NCI-H146 (cell line): ENCODE data around the gene SNAPC4.
"Not testable (repeated sequence)": the region's sequence is repeated elsewhere in the genome, so short reads cannot be mapped to it uniquely, and the experiment has no call there.

Source experiments
- DNase-seq: peaks from one replicate; lab custom pipeline; 2025; lab: John Stamatoyannopoulos, UW

The SNAPC4 gene

GRCh38 chr9:136432591-136432990, 32.6 kb upstream of the SNAPC4 start:
- no peak for DNase-seq

GRCh38 chr9:136431782-136432350, 31.9 kb upstream of the SNAPC4 start:
- DNase-seq = no peak

DNA sequence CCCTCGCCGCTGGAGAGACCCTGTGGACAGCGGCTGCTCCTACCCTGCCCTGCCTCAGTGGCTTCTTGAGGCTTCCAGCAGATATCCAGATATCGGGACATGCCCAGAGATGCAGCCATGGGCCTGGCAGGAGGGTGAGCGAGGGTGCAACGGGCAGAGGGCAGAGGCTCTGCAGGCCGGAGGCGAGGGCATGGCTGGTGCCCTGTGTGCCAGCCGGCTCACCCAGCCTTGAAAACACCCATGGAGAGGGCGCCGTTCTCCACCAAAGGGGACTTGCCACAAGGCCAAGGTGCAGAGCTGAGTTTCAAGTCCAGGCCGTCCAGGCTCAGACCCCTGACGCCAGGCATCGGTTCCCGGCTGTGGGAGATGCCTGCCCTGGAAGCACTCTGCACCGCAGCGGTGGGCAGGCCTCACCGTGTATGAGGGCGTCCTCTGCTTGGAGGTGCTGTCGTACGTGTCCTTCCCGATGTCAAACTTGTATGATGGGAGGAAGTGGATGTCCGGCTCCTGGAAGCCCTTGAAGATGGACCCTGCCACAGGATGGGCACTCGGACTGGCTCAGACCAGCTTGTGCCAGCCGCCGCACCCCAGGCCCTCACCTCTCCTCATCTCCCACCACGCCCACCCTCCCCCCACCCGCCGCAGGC, 30.7 kb upstream of the SNAPC4 start:
- no peak for DNase-seq

GRCh38 chr9:136429683-136430491, 29.9 kb upstream of the SNAPC4 start:
- DNase-seq = no peak

GRCh38 chr9:136429075-136429628, 29.2 kb upstream of the SNAPC4 start:
- no peak for DNase-seq

GRCh38 chr9:136426787-136427186, 26.8 kb upstream of the SNAPC4 start:
- no peak for DNase-seq

DNA sequence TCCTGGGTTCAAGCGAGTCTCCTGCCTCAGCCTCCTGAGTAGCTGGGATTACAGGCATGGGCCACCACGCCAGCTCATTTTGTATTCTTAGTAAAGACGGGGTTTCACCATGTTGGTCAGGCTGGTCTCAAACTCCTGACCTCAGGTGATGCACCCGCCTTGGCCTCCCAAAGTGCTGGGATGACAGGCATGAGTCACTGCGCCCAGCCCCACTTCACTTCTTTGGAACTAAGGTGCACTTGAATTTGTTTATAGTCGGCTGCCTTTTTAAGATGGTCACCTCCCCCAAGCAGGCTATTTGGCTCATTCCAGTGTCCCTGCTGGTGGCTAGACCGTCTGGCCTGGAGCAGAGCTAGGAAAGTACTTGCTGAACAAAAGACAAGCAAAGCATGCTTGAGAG, 25.4 kb upstream of the SNAPC4 start:
- DNase-seq = not testable (repeated sequence)

GRCh38 chr9:136424750-136425362, 24.9 kb upstream of the SNAPC4 start:
- DNase-seq = no peak

GRCh38 chr9:136423432-136424146, 23.6 kb upstream of the SNAPC4 start:
- no peak for DNase-seq

GRCh38 chr9:136422876-136423275, 22.9 kb upstream of the SNAPC4 start:
- no peak for DNase-seq

- no peak for DNase-seq
These were observed 21.8 kb upstream of the SNAPC4 start for GRCh38 chr9:136421791-136422190.

DNA sequence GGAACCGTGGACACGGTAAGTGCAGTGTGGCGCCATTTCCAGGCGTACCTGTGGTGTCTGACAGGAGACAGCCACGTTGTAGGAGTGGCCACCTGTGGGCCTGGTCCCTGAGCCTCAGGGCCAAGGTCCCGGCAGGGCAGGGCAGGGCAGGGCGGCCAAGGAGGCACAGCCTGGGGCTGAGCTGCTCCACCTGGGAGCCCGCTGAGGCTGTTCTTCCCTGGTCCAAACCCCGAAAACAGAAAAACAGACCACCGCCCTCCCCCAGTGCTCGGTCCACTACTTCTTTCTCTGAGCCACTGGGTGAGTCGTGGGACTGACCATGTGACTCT, 19.1 kb upstream of the SNAPC4 start:
- no peak for DNase-seq

GRCh38 chr9:136418182-136419091, 18.5 kb upstream of the SNAPC4 start:
- no peak for DNase-seq

GRCh38 chr9:136416914-136417313, 16.9 kb upstream of the SNAPC4 start:
- no peak for DNase-seq

GRCh38 chr9:136416427-136416826, 16.5 kb upstream of the SNAPC4 start:
- DNase-seq = no peak

- DNase-seq = no peak
These were observed 13.0 kb upstream of the SNAPC4 start for GRCh38 chr9:136412962-136413361.

DNA sequence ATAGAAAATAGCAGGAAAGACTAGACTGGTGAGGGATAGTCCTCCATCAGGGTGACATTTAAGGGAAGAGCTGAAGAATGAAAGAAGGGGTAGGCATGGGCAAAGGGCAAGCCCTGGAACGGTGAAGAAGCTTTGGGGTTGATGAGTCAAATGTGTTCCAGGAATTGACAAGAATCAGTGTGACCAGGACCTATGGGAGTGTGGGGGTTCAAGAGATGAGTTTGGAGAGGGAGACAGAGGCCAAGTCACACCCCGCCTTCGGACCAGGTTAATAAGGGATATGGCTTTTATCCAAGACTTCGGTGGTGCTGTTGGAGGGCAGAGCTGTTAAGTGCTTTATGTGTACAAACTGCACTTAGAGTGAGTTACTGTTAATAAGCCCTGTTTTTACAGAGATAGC, 11.4 kb upstream of the SNAPC4 start:
- DNase-seq = no peak

DNA sequence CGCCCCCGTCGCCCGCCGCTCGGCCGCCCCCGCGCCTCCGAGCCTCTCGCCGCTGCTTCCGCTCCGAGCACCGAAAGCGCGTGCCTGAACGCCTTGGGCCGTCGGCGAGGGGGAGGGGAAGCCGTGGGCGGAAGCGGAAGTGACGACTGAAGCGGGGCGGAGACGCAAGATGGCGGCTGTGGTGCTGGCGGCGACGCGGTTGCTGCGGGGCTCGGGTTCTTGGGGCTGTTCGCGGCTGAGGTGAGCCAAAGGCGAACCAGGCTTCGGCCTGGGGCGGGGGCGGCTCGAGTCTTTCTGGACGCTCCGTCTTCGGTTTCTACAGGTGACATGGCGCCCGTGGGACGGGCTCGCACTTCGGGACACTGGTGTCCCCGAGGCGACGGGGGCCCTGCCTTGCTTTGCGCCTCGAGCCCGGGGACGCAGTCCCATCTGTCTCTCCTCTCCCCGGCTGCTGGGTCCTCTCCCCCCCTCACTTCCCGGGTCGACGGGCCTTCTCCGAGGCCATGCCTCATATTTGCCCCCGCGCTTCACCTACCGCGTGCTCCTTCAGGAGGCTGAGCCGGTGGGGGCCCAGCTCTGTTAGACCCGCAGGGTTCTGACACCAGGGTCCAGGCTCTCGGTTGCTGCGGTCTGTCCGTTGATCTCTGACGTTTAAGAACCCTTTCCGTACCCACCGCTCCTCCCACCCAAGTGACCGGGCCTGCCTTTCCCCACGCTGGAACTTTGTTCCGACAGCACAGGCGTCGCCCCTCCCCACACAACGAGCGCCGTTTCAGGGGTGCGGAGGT, 10.7 kb upstream of the SNAPC4 start, which contains the start of the genes ENTR1 and PMPCA:
TSS of gene ENTR1 (minus strand) at position 115 of the 788 bp plus-strand sequence. CDS start 217 bp downstream, outside the sequence.
TSS of gene PMPCA (plus strand) at position 159 of the 788 bp plus-strand sequence. CDS start at position 170, 11 bp downstream.
- peak; percentile 82 for DNase-seq

DNA sequence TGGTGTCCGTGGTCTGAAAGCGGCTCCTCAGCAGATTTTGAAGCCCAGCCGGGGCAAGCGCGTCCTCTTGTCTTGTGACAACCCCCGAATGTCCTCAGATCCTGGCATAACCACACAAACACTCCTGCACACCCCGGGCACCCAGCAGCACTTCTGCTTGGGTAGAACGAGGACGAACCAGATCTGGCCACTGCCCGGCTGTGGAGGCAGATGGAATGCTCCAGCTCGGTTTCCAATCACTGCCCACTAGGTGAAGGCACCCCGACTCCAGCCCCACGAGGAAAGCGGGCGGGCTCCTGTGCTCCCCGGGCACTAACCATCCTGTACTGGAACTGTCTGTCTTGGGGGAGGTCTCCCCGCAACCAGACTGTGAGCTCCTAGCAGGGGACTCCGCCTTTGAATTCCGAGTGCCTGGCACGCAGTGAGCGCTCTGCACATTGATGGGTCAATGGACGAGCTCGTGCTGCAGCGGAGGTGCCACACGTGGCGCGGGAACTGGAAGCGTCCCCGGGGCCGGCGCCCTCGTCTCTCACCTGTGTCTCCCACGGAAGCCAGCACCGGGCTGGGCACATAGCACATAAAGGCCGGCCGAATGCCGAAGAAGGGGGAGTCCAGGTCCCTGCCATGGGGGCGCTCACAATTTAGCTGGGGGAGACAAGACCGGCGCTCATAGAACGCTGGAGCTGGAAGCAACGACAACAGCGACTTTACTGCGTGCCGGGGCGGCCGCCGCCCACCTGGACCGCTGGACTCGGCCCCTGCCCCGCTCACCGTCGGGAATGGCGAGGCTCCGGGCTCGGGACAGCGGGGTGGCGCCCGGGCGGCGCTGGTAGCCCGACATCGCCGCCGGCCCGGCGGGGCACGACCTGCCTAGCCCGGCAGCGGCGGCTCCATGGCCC, 9.8 kb upstream of the SNAPC4 start:
- DNase-seq = peak; percentile 16
